SH-SY5Y (cell line): ENCODE measurements around the gene MOG.

Experiments
- GATA2 ChIP-seq: IDR thresholded peaks from 2 replicates; pipeline ENCODE4 v1.6.1; 2011; ENCODE audit warnings: mild to moderate bottlenecking, low read depth, low read length
- GATA3 ChIP-seq: IDR thresholded peaks from 2 replicates; pipeline ENCODE4 v1.6.1; 2011; ENCODE audit warnings: low read depth, mild to moderate bottlenecking, low read length, moderate library complexity

GRCh38 chr6:29632789-29633533 is 23.9 kb upstream of the MOG start, which contains the start of gene GABBR1:
- no peak for TF ChIP-seq GATA2
- TF ChIP-seq GATA3, result no peak
